ENCODE measurements around the gene RNF4.

DNA sequence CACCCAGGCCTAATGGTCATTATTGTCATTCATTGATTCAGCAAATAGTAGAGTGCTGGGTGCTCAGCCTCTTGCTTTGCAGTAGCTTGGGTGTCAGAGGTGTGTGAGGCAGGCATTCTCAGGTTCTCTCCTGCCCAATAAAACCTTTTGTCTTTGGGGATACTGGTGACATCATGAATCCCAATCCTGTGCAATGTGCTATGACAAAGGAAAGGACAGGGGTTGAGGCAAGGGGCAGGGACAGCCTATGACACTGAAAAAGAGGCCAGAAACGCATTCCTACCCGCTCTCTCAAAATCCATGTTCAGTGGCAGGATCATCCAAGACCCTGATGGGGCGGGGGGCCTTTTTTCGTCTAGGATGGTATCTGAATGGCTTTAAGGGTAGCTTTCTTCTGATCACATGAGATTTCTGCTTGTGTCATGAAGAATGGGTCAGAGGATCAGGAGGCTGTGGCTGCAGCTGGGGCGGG, 66.0 kb downstream of the RNF4 start:
- TF ChIP-seq POLR2A (IDR thresholded peaks at IDR 0.05) (no peak), CTCF (IDR thresholded peaks at IDR 0.05 in 8 of 11, conservative IDR thresholded peaks at IDR 0.05 in 3 of 11) (no peak), POLR2AphosphoS5 (IDR thresholded peaks at IDR 0.05) (no peak)

All from spleen (tissue), 7 donors.